ENCODE data around the gene ATP6V0E2. TPM values are rescaled to one million over a fixed set of nuclear protein-coding genes. Genes with fewer than 3 reads are reported as not detected.
"Not testable (repeated sequence)": the region's sequence is repeated elsewhere in the genome, so short reads cannot be mapped to it uniquely, and the experiment has no call there.

ATP6V0E2 gene
- polyA plus RNA-seq (ENCODE audit: low read depth in 6 of 6) = 10 to 100 TPM; 30.3 to 58.2 (median 44.3) TPM

DNA sequence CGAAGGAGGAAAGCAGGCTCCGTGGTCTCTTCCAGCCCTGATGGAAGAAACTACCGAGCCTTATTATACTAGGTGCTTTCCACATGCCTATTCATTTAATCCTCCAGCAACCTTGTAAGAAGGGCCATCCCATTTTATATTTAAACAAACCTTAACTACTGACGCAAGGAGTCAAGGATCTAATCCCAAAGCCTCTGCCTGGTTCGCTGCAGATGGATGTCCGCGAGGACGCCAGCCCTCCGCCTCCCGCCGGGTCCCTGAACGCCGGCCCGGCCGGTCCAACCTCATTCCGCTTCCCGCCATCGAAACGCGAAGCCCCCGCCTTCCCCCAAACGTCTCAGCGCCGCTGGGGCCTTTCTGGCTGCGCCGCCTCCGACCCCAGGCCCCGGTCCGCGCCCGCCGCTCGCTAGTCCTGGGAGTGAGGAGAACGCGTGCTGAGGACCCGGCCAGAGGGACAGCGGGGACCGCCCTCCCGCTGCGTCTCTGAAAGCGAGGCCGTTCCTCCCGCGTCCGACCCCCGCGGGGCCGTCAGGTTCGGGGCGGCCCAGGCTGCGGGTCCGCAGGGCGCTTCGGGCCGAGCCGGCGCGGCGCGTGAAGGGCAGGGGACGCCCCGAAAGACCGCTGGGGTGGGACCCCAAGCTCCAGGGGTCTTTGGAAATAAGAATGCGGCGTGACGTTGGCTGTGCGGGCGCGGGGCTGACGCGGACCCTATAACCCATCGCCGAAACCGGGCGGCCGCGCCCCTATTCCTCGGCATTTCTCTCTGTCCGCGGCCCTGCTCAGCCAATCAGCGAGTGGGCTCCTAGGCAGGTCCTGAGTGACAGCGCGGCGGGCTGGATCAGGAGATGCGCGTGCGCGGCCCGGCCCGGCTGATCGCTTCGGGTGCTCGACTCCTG, at the start of gene ATP6V0E2:
Gene ATP6V0E2, plus strand, starts transcription at position 896 of the 896 bp plus-strand sequence. CDS start 97 bp downstream, outside the sequence.
- Mint-ChIP-seq H3K27me3 (no peaks in the 10 kb centered on the region), H3K4me3 (peak within 1 kb of the TSS; percentile 87 to 95 (median 92)), H3K9me3 (no peaks in the 10 kb centered on the region), H3K4me1 (peaks cover 32 to 56% (median 45%) of the 10 kb centered on the region in 3 donors), H3K27ac (peak within 1 kb of the TSS; percentile 6 to 90 (median 62)), H3K36me3 (no peaks in the 10 kb centered on the region)
- DNase-seq (peak; percentile 88), ATAC-seq (ENCODE audit: low read depth in 2 of 2) (peak; percentile 91 to 92)

DNA sequence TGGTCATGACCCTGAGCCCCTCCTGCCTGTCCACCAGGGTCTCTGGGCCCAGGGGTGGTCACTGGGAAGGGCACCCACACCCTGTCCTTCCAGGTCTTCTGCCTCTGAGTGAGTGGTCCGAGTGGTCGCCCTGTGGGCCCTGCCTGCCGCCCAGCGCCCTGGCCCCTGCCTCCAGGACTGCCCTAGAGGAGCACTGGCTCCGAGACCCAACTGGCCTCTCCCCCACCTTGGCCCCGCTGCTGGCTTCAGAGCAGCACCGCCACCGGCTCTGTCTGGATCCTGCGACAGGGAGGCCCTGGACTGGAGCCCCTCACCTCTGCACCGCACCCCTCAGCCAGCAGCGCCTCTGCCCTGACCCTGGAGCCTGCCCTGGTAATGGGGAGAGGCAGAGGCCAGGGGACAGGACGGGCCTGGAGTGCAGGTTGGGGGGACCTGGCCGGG, 49.4 kb upstream of the ATP6V0E2 start:
- Mint-ChIP-seq H3K9me3 (no peaks in the 10 kb centered on the region), H3K27ac (no peak overlapping the region), H3K36me3 (no peaks in the 10 kb centered on the region), H3K4me3 (no peak overlapping the region), H3K27me3 (peaks cover 0 to 28% (median 22%) of the 10 kb centered on the region in 3 donors), H3K4me1 (peaks cover 0 to 4% (median 2%) of the 10 kb centered on the region in 3 donors)
- ATAC-seq (ENCODE audit: low read depth in 2 of 2) (no peak), DNase-seq (no peak)

DNA sequence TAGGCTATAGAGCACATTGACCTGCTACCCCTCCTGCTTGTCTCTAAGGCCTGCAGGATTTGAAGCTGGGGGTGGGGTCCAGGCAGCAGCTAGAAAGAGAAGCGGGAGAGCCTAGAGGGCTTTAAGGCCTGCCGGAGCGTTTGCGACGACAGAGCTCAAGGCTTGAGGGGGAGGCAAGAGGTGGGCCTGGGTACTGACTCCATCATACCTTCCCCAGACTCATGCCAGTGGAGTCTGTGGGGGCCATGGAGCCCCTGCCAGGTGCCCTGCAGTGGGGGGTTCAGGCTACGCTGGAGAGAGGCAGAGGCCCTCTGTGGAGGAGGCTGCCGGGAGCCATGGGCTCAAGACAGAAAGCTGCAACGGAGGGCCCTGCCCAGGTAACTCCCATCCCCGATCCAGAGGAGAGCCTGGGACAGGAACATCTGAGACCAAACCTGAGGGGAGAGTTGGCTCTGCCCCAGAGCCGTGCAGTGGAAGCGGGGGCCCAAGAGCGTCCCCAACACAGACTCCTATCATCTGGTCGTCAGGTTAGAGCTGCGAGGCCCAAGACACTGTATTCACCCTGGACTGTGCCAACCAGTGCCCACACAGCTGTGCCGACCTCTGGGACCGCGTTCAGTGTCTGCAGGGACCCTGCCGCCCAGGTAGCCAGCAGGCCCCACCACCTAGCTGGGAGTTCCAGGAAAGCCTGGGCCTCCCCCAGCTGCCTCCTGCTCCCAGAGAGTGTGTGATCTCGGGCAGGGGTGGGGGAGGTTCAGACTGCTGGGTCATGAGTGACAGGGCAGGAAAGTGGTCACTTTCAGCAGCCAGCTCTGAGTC, 48.8 kb upstream of the ATP6V0E2 start:
- Mint-ChIP-seq H3K27me3 (peaks cover 0 to 28% (median 22%) of the 10 kb centered on the region in 3 donors), H3K36me3 (no peaks in the 10 kb centered on the region), H3K27ac (no peak overlapping the region), H3K4me3 (no peak overlapping the region), H3K9me3 (no peaks in the 10 kb centered on the region), H3K4me1 (peaks cover 0 to 4% (median 2%) of the 10 kb centered on the region in 3 donors)
- DNase-seq = no peak
- ATAC-seq (ENCODE audit: low read depth in 2 of 2) = no peak

DNA sequence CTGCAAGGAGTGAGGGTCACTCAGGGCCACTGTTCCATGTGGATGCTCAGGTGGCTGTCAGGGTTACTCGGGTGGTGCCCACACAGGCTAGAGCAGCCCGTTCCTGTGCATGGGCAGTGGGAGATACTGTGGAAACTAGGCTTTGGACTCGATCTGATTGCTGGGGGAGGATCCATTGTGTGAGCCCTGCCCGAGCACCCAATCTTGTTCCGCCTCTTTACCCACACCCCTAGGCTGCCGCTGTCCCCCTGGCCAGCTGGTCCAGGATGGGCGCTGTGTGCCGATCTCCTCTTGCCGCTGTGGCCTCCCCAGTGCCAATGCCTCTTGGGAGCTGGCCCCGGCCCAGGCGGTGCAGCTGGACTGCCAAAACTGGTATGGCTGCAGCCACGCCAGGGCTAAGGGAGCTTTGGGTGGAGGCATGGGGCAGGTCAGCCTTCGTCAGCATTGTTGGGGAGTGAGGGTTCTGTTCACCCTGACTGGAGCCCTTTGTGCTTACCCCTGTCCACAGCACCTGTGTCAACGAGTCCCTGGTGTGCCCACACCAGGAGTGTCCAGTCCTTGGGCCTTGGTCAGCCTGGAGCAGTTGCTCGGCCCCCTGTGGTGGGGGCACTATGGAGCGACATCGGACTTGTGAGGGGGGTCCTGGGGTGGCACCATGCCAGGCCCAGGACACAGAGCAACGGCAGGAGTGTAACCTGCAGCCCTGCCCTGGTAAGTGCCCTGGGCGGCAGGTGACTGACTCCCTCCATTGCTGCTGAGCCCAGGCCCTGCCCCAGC, 48.0 kb upstream of the ATP6V0E2 start:
- H3K4me3 Mint-ChIP-seq = no peak overlapping the region

DNA sequence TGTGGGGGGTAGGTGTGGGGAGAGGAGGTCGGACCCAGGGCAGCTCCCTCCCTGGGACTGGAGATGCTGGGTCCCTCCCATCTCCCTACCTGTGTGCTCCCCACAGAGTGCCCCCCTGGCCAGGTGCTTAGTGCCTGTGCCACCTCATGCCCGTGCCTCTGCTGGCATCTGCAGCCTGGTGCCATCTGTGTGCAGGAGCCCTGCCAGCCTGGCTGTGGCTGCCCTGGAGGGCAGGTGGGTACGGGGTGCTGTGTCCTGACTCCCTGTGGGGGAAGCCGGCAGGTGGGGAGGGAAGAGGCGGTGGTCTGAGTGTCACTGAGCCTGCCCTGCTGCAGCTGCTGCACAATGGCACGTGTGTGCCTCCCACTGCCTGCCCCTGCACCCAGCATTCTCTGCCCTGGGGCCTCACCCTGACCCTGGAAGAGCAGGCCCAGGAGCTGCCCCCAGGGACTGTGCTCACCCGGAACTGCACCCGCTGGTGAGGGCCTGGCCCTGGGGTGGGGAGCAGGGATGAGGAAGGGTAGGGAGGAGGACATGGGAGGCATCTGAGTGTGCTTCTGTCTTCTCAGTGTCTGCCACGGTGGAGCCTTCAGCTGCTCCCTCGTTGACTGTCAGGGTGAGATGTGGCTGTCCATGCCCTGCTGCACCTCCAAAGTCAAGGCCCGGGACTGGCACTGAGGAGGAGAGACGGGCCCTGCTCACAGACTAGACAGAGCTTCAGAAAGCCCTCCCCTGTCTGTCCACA, 47.3 kb upstream of the ATP6V0E2 start:
- Mint-ChIP-seq H3K4me1 (peaks cover 0 to 4% (median 2%) of the 10 kb centered on the region in 3 donors), H3K4me3 (no peak overlapping the region), H3K27me3 (peaks cover under 1 to 43% (median 35%) of the 10 kb centered on the region in 3 donors), H3K36me3 (no peaks in the 10 kb centered on the region), H3K27ac (no peak overlapping the region), H3K9me3 (no peaks in the 10 kb centered on the region)
- no peak for ATAC-seq (ENCODE audit: low read depth in 2 of 2)
- no peak for DNase-seq

More for the DNA sequence above, 48.0 kb upstream of the ATP6V0E2 start:
- Mint-ChIP-seq H3K36me3 (no peaks in the 10 kb centered on the region), H3K9me3 (no peaks in the 10 kb centered on the region), H3K27ac (no peak overlapping the region), H3K4me1 (peaks cover 0 to 4% (median 2%) of the 10 kb centered on the region in 3 donors), H3K27me3 (peaks cover 0 to 36% (median 28%) of the 10 kb centered on the region in 3 donors)
- ATAC-seq (ENCODE audit: low read depth in 2 of 2) (no peak), DNase-seq (no peak)

DNA sequence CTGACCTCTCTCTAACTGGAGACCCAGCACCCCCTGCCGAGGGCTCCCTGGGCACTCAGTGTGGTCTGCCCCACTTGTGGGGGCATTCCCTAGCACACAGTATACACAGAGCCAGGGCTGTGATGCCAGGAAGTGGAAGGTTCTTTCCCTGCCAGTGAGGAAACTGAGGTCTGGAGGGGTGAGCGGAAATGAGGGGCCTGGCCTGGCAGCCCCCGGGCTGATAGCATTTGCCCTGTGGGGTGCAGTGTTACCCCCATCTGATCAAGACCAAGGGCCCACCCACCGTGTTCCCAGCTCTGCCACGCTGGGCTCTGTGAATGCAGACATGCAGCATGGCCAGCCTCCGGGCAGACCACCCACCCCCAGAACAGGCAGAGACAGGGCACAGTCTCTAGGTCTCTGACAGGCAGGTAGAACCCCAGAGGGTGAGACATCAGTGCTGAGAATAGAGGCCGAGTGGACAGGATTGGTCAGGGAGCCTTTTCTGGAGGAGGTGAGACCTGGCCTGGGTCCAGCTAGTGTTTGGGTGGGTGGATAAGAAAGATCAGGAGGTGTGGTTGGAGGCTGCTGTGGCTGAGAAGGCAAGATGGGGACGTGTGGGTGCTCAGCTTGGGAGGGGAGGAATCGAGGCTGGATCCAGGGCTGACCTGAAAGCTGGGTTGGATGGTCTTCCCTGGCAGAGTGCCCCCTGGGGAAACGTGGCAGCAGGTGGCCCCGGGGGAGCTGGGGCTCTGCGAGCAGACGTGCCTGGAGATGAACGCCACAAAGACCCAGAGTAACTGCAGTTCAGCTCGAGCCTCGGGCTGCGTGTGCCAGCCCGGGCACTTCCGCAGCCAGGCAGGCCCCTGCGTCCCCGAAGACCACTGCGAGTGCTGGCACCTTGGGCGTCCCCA, 46.4 kb upstream of the ATP6V0E2 start:
- DNase-seq = no peak
- Mint-ChIP-seq H3K27ac (no peak overlapping the region), H3K4me3 (no peak overlapping the region), H3K4me1 (peaks cover 0 to 4% (median 2%) of the 10 kb centered on the region in 3 donors), H3K36me3 (no peaks in the 10 kb centered on the region), H3K27me3 (peaks cover 4 to 45% (median 38%) of the 10 kb centered on the region in 3 donors), H3K9me3 (no peaks in the 10 kb centered on the region)
- ATAC-seq (ENCODE audit: low read depth in 2 of 2) = no peak

DNA sequence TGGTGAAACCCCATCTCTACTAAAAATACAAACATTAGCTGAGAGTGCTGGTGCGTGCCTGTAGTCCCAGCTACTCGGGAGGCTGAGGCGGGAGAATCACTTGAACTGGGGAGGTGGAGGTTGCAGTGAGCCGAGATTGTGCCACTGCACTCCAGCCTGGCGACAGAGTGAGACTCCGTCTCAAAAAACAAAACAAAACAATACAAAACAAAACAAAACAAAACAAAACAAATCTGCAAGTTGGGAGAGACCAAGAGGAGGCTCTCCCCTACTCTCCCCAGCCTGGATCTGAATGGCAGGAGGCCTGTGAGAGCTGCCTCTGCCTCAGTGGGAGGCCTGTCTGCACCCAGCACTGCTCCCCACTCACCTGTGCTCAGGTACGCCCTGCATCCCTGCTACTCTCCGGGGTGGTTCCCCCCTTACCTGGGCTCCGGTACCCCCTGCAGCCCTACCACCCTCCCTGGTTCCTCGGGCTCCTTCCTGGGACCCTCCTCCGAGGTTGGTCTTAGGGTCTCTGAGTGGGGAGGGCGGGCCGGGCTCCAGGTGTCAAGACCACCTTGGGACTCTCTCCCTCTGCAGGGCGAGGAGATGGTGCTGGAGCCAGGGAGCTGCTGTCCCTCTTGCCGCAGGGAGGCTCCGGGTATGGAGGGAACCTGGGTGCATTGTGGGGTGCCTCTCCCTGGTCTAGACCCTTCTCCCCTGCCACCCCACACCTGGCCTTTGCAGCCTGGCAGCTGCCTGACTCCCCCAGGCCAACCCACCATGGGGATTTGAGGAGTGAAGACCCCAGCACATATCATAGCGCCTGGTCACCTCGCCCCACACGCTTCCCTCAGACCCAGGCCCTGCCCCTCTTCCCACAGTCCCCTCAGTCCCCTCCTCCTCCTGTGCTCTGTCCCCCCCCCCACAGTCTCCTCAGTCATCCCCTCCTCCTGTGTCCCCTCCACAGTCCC, 45.1 kb upstream of the ATP6V0E2 start:
- Mint-ChIP-seq H3K4me3 (no peak overlapping the region), H3K9me3 (no peaks in the 10 kb centered on the region), H3K36me3 (no peaks in the 10 kb centered on the region), H3K27me3 (peaks cover 4 to 46% (median 43%) of the 10 kb centered on the region in 3 donors), H3K4me1 (no peaks in the 10 kb centered on the region), H3K27ac (peak overlapping the region in 1 of 6 donors; percentile 12)
- no peak for ATAC-seq (ENCODE audit: low read depth in 2 of 2)
- DNase-seq = no peak

DNA sequence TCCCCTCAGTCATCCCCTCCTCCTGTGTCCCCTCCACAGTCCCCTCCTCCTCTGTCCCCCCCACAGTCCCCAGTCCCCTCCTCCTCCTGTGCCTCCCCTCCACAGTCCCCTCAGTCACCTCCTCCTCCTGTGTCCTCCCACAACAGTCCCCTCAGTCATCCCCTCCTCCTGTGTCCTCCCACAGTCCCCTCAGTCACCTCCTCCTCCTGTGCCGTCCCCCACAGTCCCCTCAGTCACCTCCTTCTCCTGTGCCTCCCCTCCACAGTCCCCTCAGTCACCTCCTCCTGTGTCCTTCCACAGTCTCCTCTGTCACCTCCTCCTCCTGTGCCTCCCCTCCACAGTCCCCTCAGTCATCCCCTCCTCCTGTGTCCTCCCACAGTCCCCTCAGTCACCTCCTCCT, 43.2 kb upstream of the ATP6V0E2 start:
- H3K4me3 Mint-ChIP-seq; H3K36me3 Mint-ChIP-seq; ATAC-seq (ENCODE audit: low read depth in 2 of 2); H3K9me3 Mint-ChIP-seq; H3K4me1 Mint-ChIP-seq; H3K27ac Mint-ChIP-seq; DNase-seq: not testable (repeated sequence)
- H3K27me3 Mint-ChIP-seq = peaks cover 10 to 62% (median 60%) of the 10 kb centered on the region in 3 donors

DNA sequence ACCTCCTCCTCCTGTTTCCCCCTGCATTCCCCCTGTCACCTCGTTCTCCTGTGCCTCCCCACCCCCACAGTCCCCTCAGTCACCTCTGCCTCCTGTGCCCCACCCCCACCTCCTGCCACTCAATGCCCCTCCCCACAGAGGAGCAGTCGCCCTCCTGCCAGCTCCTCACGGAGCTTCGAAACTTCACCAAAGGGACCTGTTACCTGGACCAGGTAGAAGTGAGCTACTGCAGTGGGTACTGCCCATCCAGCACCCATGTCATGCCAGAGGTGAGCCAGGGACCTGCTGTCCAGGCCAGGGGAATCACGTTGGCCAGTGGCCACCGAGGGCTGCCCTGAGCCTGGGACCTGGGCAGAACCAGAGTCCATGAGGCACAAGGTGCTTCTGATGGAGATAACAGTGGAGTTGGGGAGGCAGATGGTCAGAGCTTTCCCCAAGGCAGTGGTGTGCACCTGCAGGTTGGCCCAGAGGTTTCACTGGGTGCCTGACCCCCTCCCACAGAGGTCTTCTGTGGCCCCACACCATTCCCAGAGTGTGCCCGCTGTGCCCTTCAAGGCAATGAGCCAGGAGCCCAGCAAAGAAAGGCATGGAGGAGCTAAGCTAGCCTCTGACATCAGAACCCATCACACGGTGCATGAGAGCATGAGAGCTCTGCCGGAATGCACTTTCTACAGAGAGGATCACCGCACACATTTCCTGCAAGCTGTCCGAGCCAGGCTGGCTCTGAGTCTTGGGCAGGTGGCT, 42.6 kb upstream of the ATP6V0E2 start:
- Mint-ChIP-seq H3K4me1 (no peaks in the 10 kb centered on the region), H3K36me3 (no peaks in the 10 kb centered on the region), H3K27ac (no peak overlapping the region), H3K9me3 (no peaks in the 10 kb centered on the region), H3K27me3 (peaks cover 14 to 62% (median 60%) of the 10 kb centered on the region in 3 donors), H3K4me3 (no peak overlapping the region)
- DNase-seq (no peak), ATAC-seq (ENCODE audit: low read depth in 2 of 2) (no peak)

DNA sequence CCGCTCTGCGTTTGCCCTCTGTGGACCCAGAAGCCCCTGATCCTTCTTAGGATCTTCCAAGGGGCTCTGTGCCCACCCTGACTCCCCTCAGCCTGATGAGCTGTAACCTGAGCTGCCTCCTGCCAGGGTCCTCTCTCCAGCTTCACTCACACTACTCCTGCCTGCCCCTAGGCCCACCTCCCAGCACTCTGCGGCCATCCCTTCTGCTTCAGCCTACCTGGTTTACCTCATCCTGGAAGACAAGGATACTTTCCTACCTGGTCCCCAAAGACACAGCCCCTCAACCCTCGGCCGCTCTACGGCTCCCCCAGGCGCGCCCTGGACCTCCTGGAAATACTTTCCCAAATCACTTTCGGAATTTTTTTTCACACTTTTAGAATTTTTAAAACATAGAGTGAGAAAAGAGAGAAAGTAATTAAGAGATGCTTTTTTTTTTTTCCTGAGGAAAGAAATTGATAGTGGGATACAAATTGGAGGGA, 42.0 kb upstream of the ATP6V0E2 start:
- DNase-seq = no peak
- H3K4me1 Mint-ChIP-seq = no peaks in the 10 kb centered on the region
- no peaks in the 10 kb centered on the region for H3K36me3 Mint-ChIP-seq
- ATAC-seq (ENCODE audit: low read depth in 2 of 2) = no peak
- no peaks in the 10 kb centered on the region for H3K9me3 Mint-ChIP-seq
- peaks cover 14 to 62% (median 60%) of the 10 kb centered on the region in 3 donors for H3K27me3 Mint-ChIP-seq
- H3K4me3 Mint-ChIP-seq = no peak overlapping the region
- H3K27ac Mint-ChIP-seq = no peak overlapping the region
